NCI-H2196 (cell line): ENCODE results near the gene FAM234A.

ENCODE experiments used
- DNase-seq: peaks from one replicate; lab custom pipeline; 2025; ENCODE audit not compliant: unreplicated experiment; lab: John Stamatoyannopoulos, UW

The FAM234A gene

DNA sequence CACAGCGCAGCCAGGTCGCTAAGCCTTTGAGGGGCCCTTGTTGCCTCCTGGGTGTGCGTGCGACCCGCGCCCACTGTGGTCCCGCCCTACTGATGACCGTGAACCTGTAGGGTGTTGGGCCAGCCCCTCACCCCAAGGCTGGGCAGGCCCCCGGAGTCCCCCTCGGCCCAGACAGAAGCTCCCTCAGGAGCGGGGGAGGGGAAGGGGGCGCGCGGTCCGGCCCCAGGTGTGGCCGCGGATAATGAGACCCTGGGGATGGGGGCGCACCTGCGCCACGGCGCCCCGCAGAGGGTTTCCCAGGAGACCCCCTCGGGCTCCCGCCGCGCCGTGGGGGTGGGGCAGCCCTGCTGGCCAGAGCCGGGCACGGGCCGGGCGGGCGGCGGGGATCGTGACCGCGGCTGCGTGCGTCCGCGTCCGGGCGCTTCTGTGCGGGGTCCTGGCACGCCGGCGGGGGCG lies 45.4 kb downstream of the FAM234A start:
- no peak for DNase-seq

GRCh38 chr16:280552-280951 lies 45.9 kb downstream of the FAM234A start, which contains the start of gene ARHGDIG:
Gene ARHGDIG, plus strand, starts transcription at chr16:280591. Its CDS starts 90 bp downstream, at chr16:280681.
- DNase-seq: peak; percentile 19

- no peak for DNase-seq
These were observed 46.5 kb downstream of the FAM234A start for GRCh38 chr16:280991-281659.

- no peak for DNase-seq
These were observed 47.1 kb downstream of the FAM234A start for GRCh38 chr16:281660-282255.

DNA sequence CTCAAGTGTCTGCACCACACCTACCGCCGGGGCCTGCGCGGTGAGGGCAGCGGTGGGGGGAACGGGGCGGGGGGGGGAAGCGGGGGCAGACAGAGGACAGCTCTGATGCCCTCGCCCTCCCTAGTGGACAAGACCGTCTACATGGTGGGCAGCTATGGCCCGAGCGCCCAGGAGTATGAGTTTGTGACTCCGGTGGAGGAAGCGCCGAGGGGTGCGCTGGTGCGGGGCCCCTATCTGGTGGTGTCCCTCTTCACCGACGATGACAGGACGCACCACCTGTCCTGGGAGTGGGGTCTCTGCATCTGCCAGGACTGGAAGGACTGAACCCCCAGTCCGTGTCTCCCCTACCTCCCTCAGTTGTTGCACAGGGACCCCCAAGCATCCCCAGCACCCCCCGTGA lies 47.9 kb downstream of the FAM234A start:
- no peak for DNase-seq

DNA sequence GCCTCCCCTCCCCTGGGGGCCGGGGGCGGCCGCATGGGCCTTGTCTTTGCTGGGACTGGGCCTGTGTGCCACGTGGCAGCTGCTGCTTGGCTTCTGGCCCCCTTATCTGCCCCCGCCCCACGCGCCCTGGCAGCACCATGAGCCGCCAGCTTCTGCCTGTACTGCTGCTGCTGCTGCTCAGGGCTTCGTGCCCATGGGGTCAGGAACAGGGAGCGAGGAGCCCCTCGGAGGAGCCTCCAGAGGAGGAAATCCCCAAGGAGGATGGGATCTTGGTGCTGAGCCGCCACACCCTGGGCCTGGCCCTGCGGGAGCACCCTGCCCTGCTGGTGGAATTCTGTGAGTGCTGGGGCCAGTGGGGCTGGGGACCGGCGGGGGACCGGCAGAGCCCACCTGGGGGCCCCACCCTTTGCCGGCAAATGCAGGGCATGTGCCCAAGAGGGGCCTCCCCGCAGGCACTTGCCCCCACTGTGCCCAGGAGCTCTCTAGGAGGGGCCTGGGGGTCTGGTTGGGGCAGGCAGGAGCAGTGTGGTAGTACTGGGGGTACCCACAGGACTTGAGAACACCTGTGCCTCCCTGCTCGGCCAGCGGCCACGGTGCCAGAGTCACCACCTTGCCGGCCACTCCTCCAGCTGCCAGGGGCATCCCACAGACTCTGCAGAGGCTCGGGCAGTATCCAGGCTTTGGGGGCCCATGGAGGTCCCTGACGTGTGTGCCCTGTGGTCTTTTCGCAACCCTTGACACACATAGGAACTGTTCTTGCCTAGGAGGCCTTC lies 48.6 kb downstream of the FAM234A start, which contains the start of gene PDIA2:
Gene PDIA2, plus strand, starts transcription at position 132 of the 773 bp plus-strand sequence. Its CDS starts 6 bp downstream, at position 138.
- DNase-seq: no peak

GRCh38 chr16:284204-285120 lies 49.8 kb downstream of the FAM234A start:
- no peak for DNase-seq

GRCh38 chr16:285146-286055 lies 50.8 kb downstream of the FAM234A start:
- no peak for DNase-seq

- DNase-seq: no peak
These were observed 52.1 kb downstream of the FAM234A start for GRCh38 chr16:286491-287297.

DNA sequence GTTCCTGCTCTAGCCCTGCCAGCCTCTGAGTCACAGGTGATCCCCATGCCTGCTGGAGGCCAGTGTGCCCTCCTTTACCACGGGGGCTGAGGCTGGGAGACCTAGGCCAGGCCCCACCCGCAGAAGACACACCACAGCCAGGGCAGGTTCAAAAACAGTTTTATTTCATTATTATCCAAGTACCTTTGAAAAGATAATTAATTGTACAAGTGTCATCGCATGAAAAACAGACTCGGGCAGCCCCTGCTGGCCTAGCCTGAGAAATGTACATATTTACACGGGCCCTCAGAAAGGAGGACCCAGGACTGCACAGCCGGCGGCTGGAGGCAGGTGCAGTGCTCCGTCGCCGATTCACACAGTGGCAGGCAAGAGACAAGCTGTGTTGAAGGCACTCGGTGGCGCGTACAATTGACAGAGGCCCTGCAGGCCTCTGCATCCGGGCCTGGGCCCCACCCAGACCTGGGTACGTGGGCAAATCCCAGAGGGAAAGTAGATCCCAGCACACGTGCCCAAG lies 52.7 kb downstream of the FAM234A start:
- DNase-seq: peak; percentile 79

DNA sequence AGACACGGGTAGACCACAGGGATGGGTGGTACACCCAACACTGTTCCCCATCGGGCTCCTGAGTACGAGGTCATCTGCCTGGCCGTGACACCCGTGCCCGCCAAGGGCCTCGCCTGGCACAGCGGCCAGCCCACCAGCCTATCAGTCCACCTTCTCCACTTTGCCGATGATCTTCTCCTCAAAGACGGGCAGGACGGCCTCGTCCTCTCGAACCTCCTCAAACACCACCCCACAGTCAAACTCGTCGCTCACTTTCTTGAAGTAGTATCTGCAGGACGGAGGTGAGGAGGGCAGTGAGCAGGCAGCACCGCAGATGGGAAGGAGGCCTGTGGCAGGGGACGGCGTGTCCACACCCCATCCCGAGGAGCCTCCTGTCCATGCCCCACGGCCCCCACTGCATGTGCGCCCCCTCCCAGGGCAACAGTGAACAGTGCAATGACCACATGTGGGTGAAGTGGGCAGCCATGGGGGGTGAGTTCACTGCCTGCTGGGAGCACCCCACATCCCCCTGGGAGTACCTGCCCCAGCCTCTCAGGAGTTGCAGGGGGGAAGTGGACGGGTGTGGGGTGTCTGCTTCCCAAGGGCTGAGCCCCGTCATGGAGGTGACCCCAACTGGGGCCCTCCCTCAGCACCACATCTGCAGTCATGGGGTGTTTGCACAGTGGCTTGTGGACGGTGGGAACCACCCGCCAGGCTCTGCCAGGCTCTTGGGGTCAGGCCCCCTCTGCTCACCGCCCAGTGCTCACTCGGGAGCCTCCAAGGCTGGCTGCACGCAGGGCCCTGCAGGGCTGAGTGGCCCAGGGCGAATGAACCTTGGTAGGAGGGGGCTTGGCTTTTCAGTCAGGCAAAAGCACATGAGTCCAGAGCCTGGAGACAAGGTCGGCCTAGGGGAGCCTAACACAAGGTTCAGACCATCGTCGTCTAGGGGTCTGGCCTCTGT lies 53.6 kb downstream of the FAM234A start:
- no peak for DNase-seq

- DNase-seq: no peak
These were observed 54.9 kb downstream of the FAM234A start for GRCh38 chr16:289395-289997.

GRCh38 chr16:290015-290680 lies 55.5 kb downstream of the FAM234A start:
- no peak for DNase-seq

DNA sequence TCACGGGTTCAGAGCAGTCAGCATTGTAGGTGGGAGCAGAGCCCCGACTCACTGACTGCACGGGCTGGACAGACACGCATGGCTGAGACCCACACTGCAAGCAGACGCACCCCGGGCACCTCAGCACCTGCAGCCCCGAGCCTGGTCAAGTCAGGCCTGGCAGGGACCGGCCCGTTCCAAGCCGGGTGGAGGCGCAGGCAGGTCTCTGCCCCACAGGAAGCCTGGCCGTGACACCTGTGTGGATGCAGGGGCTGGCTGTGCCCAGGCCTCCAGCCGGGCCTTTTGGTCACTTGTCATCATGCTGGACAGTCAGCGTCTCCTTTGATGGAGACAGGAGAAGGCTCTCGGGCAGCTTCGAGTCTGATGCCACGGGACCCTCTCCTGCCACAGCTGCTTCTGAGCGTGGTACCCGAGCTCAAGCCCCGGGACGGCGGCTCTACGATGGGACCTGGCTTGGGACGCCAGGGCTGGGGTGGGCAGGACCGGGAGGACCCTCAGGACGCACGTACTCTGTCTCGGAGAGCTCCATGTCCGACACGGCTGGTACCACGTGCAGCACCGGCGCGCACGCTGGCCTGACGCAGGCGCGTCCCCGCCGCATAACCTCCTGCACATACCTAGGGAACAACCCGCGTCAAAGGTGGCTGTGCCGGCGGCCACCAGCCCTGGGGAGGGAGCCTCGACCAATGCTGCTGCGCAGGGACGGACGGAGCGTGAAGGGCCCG lies 56.2 kb downstream of the FAM234A start:
- DNase-seq: no peak

- no peak for DNase-seq
These were observed 56.9 kb downstream of the FAM234A start for GRCh38 chr16:291539-291938.
